ENCODE results near the gene ST7.

- TF ChIP-seq CTCF (conservative IDR thresholded peaks at IDR 0.05; ENCODE audit: low read length) (no peak), EZH2phosphoT487 (IDR thresholded peaks at IDR 0.05; ENCODE audit: borderline replicate concordance, low read depth, low read length) (no peak)
Observed at GRCh38 chr7:116955801-116956476, 2.6 kb downstream of the ST7 start.

Data from OCI-LY7 (cell line).